Glomerular visceral epithelial cell (primary cell): ENCODE data around the gene AWAT2.

Experiments used
- DNase-seq: peaks from one replicate; pipeline ENCODE4 v3.0.0-alpha.2; 2016; ENCODE audit errors: extremely low spot score

Gene AWAT2

GRCh38 chrX:70049925-70050324, at the start of gene AWAT2:
AWAT2 (minus strand) TSS chrX:70049938; CDS start chrX:70049932, 6 bp downstream.
- no peak for DNase-seq

- DNase-seq = peak; percentile 2
These were observed 46.3 kb upstream of the AWAT2 start for GRCh38 chrX:70096052-70096451.

DNA sequence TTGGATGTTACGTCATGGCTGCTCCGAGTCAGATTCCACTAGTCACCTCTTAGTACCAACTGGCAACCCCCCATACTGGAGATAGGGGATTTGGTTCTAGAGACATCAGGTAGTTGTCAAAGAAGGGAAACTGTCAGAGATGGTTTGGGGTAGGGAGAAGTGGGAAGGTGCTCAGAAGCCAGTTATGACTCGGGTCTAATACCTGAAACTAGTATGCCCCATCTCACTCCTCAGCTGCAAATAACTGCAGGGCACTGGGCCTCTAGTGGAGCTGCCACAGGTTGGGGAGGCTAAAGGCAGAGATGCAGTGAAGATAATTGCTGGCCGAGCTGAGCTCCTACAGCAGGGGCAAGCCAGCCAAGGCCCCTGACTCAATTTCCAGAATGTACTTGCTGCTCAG, 42.5 kb upstream of the AWAT2 start:
- no peak for DNase-seq

DNA sequence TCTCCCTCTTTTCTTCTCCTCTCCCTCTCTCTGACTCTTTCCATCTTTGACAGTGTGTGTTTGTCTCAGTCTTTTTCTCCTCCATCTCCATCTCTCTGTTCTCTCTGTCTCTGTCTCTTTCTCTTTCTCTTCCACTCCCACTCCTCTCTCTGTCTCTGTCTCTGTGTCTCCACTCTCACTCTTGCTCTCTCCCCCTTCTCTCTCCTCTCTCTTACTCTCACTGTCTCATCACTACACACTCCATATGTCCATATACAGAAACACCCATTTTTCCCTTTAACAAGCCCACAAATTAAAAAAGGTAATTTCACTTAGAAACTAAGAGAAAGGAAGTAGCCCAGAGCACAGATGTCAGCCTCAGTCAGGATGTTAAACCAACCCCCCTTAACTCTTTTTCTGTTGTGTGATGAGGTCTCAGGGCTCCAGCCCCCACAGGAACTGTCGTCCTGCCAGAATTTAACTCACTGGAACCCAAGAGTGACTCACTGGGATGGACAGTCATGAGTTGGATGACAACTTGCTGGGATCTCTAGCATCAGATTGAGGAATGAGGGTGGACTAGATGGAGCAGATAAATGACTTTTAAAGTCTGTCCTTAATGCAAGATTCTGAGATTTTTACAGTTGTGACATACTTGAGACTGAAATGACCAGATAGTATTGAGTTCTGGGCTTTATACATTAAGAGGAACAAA, 40.0 kb upstream of the AWAT2 start:
- peak; percentile 25 for DNase-seq

DNA sequence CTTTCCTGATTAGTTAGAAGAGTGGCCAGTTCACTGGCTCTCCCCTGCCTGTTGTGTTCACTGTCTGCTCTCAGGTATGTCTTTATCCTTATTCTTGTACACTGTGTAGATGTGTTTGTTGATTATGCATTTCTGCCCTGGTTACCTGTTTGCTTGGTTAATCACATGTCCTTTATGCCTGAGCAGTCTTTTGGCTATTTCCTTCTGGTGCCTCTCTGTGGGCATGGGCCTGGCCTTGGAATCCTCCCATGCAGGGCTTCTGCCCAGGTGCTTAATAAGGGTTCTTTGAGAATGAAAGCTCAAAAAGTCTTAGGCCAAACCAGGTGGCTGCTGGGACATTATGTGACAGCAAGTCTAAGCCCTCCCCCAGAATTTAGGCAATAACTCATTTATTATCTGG, 39.0 kb upstream of the AWAT2 start:
- DNase-seq = no peak

GRCh38 chrX:70087857-70088630, 38.3 kb upstream of the AWAT2 start:
- no peak for DNase-seq

DNA sequence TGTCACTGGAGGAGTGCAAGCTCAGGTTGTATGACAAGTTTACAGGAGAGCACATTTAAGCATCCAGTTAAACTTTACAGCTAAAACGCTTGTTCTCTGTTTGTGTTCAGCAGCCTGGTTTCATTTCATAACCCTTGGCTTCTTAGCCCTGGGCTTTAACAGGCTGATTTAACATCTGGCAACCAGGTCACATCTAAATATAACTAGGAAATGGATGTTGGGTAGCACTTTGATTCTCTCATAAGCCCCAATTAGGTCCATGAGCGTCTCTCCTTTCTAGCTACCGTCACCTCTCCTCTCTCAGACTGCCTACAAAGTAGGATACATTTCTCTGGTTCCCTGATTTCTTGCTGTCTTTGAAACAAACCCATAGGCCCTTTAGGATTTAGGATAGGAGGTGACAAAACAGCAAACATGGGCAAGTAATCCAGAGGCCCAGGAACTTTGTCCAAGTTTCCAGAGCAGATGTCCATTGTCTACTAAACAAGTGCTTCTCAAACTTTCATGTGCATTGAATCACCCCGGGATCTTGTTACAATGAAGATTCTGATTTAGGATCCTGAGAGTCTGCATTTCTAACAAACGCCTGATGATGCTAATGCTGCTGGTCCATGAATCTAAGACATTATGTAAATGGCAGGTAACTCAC, 35.0 kb upstream of the AWAT2 start:
- no peak for DNase-seq

GRCh38 chrX:70082723-70083122, 33.0 kb upstream of the AWAT2 start:
- DNase-seq = no peak

- DNase-seq = no peak
These were observed 30.1 kb upstream of the AWAT2 start for GRCh38 chrX:70079870-70080269.

GRCh38 chrX:70079297-70079696, 29.6 kb upstream of the AWAT2 start:
- no peak for DNase-seq

- DNase-seq = no peak
These were observed 16.9 kb upstream of the AWAT2 start for GRCh38 chrX:70066646-70067045.

DNA sequence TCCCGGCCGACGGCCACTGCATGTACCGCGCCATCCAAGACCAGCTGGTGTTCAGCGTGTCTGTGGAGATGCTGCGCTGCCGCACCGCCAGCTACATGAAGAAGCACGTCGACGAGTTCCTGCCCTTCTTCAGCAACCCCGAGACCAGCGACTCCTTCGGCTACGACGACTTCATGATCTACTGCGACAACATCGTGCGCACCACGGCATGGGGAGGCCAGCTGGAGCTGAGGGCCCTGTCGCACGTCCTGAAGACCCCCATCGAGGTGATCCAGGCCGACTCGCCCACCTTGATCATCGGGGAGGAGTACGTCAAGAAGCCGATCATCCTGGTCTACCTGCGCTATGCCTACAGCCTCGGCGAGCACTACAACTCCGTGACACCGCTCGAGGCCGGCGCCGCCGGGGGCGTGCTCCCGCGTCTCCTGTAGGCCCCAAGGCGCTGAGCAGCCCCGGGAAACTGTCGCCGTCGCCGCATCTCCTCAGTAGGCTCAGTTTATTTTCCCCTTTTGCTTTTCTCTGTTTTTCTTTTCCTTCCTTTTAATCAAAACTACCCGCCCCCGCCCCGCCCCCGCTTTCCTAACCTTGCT, 13.3 kb upstream of the AWAT2 start:
- DNase-seq = no peak

DNA sequence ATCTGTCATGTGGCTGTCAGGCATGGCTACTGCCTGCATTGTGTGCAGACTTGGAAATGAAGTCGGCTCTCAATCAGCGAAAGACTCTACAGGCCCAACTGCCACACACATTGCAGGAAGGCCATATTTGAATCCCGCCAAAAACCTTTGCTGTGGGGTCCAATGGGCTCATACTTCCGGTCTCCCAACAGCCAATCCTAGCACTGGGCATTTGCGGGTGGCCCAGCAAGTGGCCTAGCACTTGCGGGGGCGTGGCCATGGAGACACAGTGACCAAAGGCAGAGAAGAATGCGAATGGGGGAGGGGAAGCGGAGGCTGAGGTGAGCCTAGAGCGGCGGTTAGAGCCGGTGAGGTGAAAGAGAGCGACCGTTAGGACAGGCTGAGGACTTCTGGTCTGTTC, 12.3 kb upstream of the AWAT2 start, which contains the start of gene OTUD6A:
OTUD6A (plus strand) TSS at position 382 of the 400 bp plus-strand sequence. CDS start 68 bp downstream, outside the sequence.
- DNase-seq = no peak

- no peak for DNase-seq
These were observed 4.7 kb upstream of the AWAT2 start for GRCh38 chrX:70054391-70054790.

GRCh38 chrX:70052895-70053615, 3.3 kb upstream of the AWAT2 start:
- no peak for DNase-seq

DNA sequence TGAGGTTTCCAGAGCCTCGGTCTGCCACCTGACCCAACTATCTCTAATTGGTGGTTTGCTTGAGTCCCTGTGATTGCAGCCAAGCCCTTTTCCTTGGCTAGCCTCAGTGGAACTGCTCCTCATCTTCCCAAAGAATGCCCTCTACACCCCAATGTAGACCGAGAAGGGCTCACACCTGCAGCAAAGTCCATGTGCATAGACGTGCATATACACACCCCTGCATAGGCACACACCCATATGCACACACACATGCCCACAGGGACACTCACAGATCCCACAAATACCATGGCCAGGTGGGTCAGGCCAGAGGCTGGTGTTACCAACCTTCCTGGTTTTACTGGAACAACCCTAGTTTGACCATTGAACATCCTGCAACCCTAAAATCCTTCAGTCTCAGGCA, 332 bp downstream of the AWAT2 start:
- no peak for DNase-seq

- no peak for DNase-seq
These were observed 2.8 kb downstream of the AWAT2 start for GRCh38 chrX:70046978-70047377.

- no peak for DNase-seq
These were observed 5.0 kb downstream of the AWAT2 start for GRCh38 chrX:70044541-70045245.

DNA sequence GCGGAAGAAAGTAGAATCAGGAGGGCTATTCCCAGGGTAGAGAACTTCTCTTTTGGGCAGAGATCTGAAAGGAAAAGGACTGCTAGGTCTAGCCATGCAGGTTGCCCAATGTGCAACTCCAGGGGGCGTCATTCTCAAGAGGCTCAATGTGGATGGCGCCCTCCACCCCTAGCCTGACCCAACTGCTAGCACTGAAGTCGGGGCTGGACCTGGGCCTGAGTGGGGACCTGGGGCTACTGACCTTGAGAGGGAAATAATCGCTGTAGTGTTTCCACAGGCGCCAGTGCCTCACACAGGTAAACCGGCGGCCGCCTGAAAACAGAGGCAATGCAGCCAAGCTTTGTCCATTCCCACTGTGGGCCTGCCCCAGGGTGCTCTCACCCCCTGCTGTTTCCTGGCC, 6.1 kb downstream of the AWAT2 start:
- DNase-seq = no peak

DNA sequence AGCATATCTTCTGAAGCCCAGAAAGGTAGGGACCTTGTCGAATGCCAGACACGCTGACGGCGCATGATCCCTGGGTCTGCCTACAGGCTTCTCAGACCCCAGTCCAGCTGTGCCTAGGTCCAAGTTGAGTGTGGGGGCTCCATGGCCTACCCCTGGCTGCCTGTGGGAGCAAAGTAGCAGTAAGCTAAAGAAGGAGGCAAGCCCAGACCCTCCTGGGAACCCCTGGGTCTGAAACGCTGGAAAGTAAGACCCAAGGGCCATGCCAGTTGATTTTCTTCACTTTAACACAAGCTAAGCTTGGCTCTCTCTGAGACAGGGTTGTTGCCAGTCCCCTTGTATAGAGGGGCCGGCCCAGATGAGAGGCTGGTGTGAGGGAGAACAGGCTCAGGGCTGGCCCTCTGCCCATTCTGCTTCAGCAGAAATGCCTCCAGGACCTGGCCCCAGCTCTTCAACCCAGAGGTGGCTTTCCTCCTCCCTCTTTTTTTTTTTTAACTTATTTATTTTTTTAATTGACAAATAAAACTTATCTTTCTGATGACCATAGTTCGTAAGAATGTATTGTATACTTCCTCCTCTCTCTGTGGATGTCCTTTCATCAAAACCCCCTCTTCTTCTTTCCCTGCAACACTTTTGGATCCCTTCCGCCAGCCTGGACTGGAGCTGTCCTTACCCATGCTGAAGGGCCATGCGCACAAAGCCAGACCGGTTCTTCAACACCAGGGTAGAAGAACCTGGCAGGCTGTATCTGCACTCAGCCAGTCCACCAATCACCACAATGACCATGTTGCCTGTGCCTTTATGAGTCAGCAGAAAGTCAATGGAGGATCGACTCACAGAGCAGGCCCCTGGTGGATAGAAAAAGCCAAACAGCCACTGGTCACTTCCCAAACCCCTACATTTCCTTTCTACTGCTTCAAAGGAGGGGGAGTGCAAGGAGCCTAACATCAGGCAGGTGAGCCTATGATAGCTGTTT, 7.1 kb downstream of the AWAT2 start:
- no peak for DNase-seq
